ENCODE measurements around the gene RHOBTB3. TPM values are rescaled to one million over a fixed set of nuclear protein-coding genes. Genes with fewer than 3 reads are reported as not detected.

RHOBTB3 gene
- total RNA-seq, 1 donor from 2014 or later: 55.9 TPM

GRCh38 chr5:95727764-95728191 is 3.4 kb upstream of the RHOBTB3 start:
- Mint-ChIP-seq H3K4me1 (ENCODE audit: low read depth) (peaks cover 50% of the 10 kb centered on the region), H3K36me3 (ENCODE audit: insufficient read depth) (no peaks in the 10 kb centered on the region), H3K27ac (peak overlapping the region; percentile 76), H3K9me3 (ENCODE audit: low read depth) (no peaks in the 10 kb centered on the region), H3K27me3 (no peaks in the 10 kb centered on the region), H3K4me3 (ENCODE audit: low read depth) (no peak overlapping the region)
- DNase-seq (ENCODE audit: low spot score, unreplicated experiment): no peak
- TF ChIP-seq, protein P1, sequence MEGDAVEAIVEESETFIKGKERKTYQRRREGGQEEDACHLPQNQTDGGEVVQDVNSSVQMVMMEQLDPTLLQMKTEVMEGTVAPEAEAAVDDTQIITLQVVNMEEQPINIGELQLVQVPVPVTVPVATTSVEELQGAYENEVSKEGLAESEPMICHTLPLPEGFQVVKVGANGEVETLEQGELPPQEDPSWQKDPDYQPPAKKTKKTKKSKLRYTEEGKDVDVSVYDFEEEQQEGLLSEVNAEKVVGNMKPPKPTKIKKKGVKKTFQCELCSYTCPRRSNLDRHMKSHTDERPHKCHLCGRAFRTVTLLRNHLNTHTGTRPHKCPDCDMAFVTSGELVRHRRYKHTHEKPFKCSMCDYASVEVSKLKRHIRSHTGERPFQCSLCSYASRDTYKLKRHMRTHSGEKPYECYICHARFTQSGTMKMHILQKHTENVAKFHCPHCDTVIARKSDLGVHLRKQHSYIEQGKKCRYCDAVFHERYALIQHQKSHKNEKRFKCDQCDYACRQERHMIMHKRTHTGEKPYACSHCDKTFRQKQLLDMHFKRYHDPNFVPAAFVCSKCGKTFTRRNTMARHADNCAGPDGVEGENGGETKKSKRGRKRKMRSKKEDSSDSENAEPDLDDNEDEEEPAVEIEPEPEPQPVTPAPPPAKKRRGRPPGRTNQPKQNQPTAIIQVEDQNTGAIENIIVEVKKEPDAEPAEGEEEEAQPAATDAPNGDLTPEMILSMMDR (IDR thresholded peaks at IDR 0.05; ENCODE audit: unreplicated experiment): no peak

GRCh38 chr5:95728494-95729114 is 2.5 kb upstream of the RHOBTB3 start:
- Mint-ChIP-seq H3K9me3 (ENCODE audit: low read depth) (no peaks in the 10 kb centered on the region), H3K4me1 (ENCODE audit: low read depth) (peaks cover 54% of the 10 kb centered on the region), H3K4me3 (ENCODE audit: low read depth) (no peak overlapping the region), H3K36me3 (ENCODE audit: insufficient read depth) (no peaks in the 10 kb centered on the region), H3K27ac (peak overlapping the region; percentile 77), H3K27me3 (no peaks in the 10 kb centered on the region)
- TF ChIP-seq, protein P1 (IDR thresholded peaks at IDR 0.05; ENCODE audit: unreplicated experiment): no peak
- no peak for DNase-seq (ENCODE audit: low spot score, unreplicated experiment)

GRCh38 chr5:95729115-95730010 is 1.8 kb upstream of the RHOBTB3 start:
- Mint-ChIP-seq H3K36me3 (ENCODE audit: insufficient read depth) (peaks cover under 1% of the 10 kb centered on the region), H3K27ac (peak overlapping the region; percentile 77), H3K4me1 (ENCODE audit: low read depth) (peaks cover 53% of the 10 kb centered on the region), H3K4me3 (ENCODE audit: low read depth) (peak overlapping the region; percentile 72), H3K27me3 (no peaks in the 10 kb centered on the region), H3K9me3 (ENCODE audit: low read depth) (no peaks in the 10 kb centered on the region)
- no peak for DNase-seq (ENCODE audit: low spot score, unreplicated experiment)
- TF ChIP-seq, protein P1 (IDR thresholded peaks at IDR 0.05; ENCODE audit: unreplicated experiment): no peak

DNA sequence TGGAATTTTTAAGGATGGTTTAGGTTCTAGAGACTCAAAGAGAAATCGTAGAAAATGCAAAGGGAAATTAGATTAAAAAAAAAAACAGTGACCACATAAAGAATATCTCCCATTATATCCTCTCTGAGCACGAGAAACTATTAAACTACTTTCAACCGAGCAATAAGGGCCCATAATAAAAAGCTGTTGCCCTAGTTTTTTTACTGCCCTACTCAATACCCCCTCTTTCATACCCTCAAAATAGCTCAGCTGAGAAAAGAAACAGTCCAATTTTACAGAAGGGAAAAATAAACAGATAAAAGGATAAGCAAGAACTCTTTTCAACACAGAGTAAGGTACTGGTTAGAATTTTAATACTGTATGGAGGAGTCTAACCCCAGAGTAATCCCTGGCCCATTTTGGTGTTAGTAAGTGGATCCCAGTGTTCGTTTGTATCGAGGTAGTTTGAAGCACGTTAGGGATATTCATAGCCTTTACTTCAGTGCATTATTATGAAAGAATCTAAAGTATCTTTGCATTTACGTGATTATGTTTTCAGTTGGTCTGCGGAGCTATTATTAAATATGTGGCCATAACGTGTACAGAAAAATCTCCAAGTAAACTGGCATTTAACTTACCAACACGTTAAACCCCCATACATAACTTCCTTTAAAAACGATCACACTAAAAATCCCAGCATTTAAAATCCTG is 980 bp upstream of the RHOBTB3 start:
- no peak for DNase-seq (ENCODE audit: low spot score, unreplicated experiment)
- H3K27ac Mint-ChIP-seq: peak overlapping the region; percentile 96
- no peaks in the 10 kb centered on the region for H3K27me3 Mint-ChIP-seq
- H3K4me1 Mint-ChIP-seq (ENCODE audit: low read depth): peaks cover 58% of the 10 kb centered on the region
- TF ChIP-seq, protein P1 (IDR thresholded peaks at IDR 0.05; ENCODE audit: unreplicated experiment): no peak
- H3K9me3 Mint-ChIP-seq (ENCODE audit: low read depth): no peaks in the 10 kb centered on the region
- H3K4me3 Mint-ChIP-seq (ENCODE audit: low read depth): peak overlapping the region; percentile 72
- peaks cover 2% of the 10 kb centered on the region for H3K36me3 Mint-ChIP-seq (ENCODE audit: insufficient read depth)
